Glomerular endothelial cell (primary cell): ENCODE data around the gene CENPP. TPM values are rescaled to one million over a fixed set of nuclear protein-coding genes. Genes with fewer than 3 reads are reported as not detected.
"Not testable (repeated sequence)": the region's sequence is repeated elsewhere in the genome, so short reads cannot be mapped to it uniquely, and the experiment has no call there.

ENCODE experiments used
- DNase-seq: peaks from one replicate; pipeline ENCODE4 v3.0.0-alpha.2; 2011; ENCODE audit warnings: low read depth, low spot score; ENCODE audit errors: extremely low read depth
- total RNA-seq: library from RNA; depleted of rRNA; stranded (reverse); fragments of >200 nt; gene quantifications from 2 replicates; pipeline ENCODE4 v1.2.3, GENCODE V29; 2015

Gene CENPP
- total RNA-seq, 1 donor from 2014 or later, result 1.8 TPM

DNA sequence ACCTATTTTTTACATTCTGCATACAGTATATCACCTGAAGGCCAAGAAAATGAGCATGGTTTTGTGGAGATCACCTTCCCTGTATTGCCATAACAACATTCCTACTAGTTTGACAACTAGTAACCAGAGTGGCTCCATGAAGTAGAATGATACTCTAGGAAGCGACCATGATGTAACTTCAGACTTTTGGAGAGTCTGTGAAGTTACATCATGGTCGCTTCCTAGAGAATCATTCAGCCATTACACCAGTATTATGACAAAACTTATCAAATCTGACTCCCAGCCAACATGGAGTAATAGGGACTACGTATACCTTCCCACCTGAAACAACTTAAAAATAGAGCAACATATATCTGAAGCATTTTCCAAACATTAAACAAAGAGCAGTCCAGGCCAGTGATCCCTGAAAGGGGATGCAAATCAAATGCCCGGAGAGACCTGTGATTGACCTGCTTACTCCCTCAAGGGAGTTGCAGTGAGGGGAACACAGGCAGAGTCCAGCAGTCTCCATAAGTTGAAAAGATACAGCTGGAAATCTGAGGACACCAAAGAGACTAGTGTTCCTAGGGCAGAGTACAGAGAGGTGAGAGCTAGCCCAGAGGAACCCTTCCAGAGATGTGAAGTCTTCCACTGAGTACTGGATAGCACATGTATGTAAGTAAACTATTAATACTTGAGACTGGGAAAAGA is 202.2 kb downstream of the CENPP start:
- no peak for DNase-seq

- no peak for DNase-seq
These were observed 202.7 kb downstream of the CENPP start for GRCh38 chr9:92528522-92528849.

DNA sequence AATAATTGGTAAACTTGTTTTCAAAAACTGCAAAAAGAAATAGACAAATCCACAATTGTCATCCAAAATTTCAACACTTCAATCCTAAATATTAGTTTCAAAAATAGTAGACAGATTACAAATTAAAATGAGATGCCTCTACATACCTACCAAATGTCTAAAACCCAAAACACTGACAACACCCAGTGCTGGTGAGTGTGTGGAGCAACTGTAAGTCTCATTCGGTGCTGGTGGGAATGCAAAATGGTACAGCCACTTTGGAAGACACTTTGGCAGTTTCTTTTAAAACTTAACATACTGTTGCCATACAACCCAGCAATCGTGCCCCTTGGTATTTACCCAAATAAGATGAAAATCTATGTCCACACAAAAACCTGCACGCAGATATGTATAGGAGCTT is 203.4 kb downstream of the CENPP start:
- DNase-seq, result no peak

GRCh38 chr9:92530893-92531292 is 205.1 kb downstream of the CENPP start:
- no peak for DNase-seq

GRCh38 chr9:92534204-92534603 is 208.5 kb downstream of the CENPP start:
- DNase-seq, result no peak

GRCh38 chr9:92534674-92535073 is 208.9 kb downstream of the CENPP start:
- no peak for DNase-seq

DNA sequence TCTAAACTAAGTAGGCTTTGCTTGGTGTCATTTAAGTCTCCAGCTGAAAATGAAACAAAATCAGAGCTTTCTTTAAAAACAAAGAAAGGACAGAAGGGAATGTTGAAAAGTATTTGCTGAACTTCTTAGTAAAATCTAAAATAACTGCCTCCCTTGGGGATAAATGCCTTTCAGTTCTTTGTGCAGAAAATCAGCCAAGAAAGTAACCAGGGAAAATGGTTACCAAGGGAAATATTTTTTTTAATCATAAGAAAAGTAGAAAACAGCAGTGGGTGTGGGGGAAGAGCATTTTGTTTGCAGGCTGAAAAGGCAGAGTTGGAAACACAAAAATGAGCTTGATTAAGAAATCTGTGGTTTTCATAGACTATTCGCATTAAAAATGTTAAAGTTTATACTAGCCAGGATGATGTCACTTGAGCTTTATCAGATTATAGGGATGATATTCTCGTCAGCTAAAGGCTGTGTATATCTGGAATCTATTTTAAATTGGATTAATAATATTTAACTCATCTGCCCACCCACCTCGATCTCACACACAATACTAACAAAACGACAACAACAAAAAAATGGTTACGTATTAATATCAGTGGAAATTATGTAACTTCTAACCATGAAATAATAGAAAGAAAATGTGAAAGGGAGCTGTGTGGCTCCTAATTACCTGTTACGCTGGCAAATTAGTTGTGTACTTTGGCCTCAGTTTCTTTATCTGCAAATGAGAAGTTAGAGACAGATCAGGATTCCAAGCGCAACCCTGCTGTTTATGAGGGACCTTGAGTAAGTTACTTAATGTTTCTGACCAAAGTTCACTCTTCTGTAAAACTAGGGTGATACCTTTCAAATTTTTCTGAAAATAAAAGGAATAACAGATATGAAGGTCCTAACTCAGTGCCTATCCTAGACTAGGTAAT is 210.4 kb downstream of the CENPP start, which contains the start of gene ECM2:
Gene ECM2, minus strand, starts transcription at position 51 of the 911 bp plus-strand sequence. CDS start 13,124 bp downstream, outside the sequence.
- DNase-seq, result no peak

DNA sequence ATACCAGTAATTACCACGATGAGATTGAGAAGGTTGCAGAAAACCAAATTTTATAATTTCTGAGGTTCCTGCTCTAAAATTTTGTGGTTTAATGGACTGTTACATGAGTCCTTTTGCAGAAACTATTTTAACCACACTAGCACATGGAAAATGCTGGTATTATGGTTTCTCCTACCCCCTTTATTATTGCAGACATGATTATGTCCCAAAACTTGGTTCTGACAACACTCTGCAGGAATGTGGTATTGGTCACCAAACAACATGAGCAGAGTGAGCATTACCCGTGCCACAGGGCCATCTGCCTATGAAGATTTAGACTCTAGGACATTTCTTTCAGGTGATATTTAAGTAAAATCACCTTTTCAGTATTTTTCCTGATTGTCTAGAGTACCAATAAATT is 212.8 kb downstream of the CENPP start:
- no peak for DNase-seq

- DNase-seq, result no peak
These were observed 218.2 kb downstream of the CENPP start for GRCh38 chr9:92543972-92544371.

GRCh38 chr9:92545002-92545510 is 219.3 kb downstream of the CENPP start:
- DNase-seq, result no peak

GRCh38 chr9:92547356-92547755 is 221.6 kb downstream of the CENPP start:
- DNase-seq, result no peak

- DNase-seq, result no peak
These were observed 225.0 kb downstream of the CENPP start for GRCh38 chr9:92550765-92551164.

DNA sequence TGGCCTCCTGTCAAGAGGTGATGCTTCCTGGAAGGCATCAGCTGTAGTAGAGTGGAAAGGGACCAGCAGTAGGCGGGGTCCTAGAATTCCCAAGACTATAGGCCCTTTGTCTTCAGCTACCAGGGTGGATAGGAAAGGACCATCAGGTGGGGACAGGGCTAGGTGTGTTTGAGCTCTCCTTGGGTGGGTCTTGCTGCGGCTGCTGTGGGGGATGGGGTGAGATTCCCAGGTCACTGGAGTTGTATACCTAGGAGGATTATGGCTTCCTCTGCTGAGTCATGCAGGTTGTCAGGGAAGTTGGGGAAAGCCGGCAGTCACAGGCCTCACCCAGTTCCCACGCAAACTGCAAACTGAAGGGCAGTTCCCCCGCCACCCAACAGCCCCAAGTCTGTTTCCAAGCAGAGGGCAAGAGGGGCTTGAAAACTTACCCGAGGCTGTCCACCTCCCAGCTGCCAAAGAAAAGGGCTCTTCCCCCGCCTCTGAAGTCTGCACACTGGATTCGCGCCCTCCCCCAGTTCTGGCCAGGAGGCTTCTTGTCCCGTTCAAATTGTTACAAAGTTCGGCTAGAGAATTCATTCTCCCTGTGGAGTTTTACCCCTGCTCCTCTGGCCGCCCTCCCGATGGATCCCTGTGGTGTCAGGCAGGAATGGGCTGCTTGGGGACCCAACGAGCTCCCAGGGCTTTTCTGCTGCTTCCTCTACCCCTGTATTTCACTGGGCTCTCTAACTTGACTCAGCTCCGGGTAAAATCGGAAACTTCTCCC is 233.0 kb downstream of the CENPP start:
- no peak for DNase-seq

DNA sequence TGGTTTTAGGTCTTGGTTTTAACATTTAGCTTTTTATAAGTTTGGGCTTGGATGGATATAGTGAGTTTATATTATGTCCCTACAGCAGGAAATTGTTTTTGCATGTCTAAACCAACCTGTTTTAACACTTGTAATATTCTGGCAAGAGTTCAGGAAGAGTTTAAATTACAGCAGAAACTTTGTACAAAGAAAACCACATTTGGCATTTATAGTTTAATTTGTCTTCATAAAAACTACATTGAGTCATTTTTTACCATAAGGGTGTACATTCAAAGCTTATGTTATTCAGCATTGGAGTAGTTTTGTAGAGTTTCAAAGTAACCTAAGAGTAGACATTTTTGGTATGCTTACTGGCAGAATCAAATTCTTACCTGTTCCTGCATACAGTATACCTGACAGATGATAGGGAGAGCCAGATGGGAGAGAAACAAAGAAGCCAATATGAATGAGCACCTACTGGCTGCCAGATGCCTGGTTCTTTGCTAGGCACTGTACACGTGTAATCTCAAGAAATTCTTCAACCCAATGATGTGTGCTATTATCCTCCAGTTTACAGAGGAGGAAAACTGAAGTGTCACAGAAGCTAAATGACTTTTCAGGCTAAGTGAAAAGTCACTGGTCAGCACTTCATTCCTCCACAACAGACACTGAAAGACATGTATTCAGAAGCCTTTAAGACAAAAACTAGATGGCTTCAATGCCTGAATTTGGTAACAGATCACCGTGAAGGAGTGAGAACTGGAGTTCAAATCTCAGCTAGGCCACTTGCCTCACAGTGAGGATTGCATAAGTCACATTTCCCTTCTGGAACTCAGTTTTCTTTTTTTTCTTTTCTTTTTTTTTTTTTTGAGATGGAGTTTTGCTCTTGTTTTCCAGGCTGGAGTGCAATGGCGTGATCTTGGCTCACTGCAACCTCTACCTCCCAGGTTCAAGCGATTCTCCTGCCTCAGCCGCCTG is 235.9 kb downstream of the CENPP start:
- no peak for DNase-seq

- DNase-seq, result no peak
These were observed 236.8 kb downstream of the CENPP start for GRCh38 chr9:92562461-92562967.

GRCh38 chr9:92563116-92564100 is 237.7 kb downstream of the CENPP start:
- DNase-seq, result no peak

DNA sequence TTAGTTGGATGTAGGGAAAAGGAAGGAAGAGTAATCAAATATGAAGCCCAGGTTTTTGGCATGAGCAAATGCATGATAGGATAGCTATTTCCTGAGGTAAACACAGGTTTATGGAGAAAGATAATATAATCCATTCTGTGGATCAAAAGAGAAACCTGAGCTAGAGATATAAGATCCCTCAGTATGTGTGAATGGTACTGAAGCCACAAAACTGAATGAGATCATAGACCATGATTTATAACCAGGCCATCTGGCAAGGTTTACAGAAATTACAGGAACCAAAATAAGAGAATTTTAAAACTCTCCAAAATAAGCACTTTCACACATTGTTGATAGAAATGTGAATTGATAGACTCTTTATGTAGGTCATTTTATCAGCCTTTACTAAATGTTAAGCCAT is 238.8 kb downstream of the CENPP start:
- no peak for DNase-seq

GRCh38 chr9:92564982-92565381 is 239.2 kb downstream of the CENPP start:
- no peak for DNase-seq

DNA sequence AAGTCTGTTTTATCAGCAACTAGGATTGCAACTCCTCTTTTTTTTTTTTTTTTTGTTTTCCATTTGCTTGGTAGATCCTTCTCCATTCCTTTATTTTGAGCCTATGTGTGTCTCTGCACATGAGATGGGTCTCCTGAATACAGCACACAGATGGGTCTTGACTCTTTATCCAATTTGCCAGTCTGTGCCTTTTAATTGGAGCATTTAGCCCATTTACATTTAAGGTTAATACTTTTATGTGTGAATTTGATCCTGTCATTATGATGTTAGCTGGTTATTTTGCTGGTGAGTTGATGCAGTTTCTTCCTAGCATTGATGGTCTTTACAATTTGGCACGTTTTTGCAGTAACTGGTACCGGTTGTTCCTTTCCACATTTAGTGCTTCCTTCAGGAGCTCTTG is 246.1 kb downstream of the CENPP start:
- DNase-seq, result not testable (repeated sequence)
